Putamen (tissue), 1 donor: ENCODE results near the gene FNIP1.
"Not testable (repeated sequence)": the region's sequence is repeated elsewhere in the genome, so short reads cannot be mapped to it uniquely, and the experiment has no call there.

Experiments used
- DNase-seq: peaks from one replicate; pipeline ENCODE4 v3.0.0-alpha.2; 2016; ENCODE audit warnings: low spot score

The FNIP1 gene

GRCh38 chr5:131796793-131797693, at the start of gene FNIP1:
Gene FNIP1 (minus strand): TSS chr5:131797017. CDS start chr5:131796921, 96 bp downstream.
- DNase-seq: peak; percentile 99

- no peak for DNase-seq
Observed at GRCh38 chr5:131846536-131846935, 49.7 kb upstream of the FNIP1 start.

GRCh38 chr5:131845828-131846227, 49.0 kb upstream of the FNIP1 start:
- no peak for DNase-seq

- DNase-seq: not testable (repeated sequence)
Observed at GRCh38 chr5:131842971-131843370, 46.2 kb upstream of the FNIP1 start.

- not testable (repeated sequence) for DNase-seq
Observed at GRCh38 chr5:131832702-131833101, 35.9 kb upstream of the FNIP1 start.

- no peak for DNase-seq
Observed at GRCh38 chr5:131825404-131826013, 28.7 kb upstream of the FNIP1 start.

- no peak for DNase-seq
Observed at GRCh38 chr5:131824631-131825030, 27.8 kb upstream of the FNIP1 start.

- no peak for DNase-seq
Observed at GRCh38 chr5:131821221-131821620, 24.4 kb upstream of the FNIP1 start.

- no peak for DNase-seq
Observed at GRCh38 chr5:131818001-131818724, 21.3 kb upstream of the FNIP1 start.

- DNase-seq: no peak
Observed at GRCh38 chr5:131814990-131815389, 18.2 kb upstream of the FNIP1 start.

GRCh38 chr5:131812371-131813160, 15.7 kb upstream of the FNIP1 start:
- no peak for DNase-seq

GRCh38 chr5:131810510-131811249, 13.9 kb upstream of the FNIP1 start:
- DNase-seq: peak; percentile 30

GRCh38 chr5:131795879-131796792, 681 bp downstream of the FNIP1 start:
- peak; percentile 69 for DNase-seq

GRCh38 chr5:131795228-131795627, 1.6 kb downstream of the FNIP1 start:
- no peak for DNase-seq

- DNase-seq: no peak
Observed at GRCh38 chr5:131794586-131794985, 2.2 kb downstream of the FNIP1 start.

- no peak for DNase-seq
Observed at GRCh38 chr5:131792896-131793295, 3.9 kb downstream of the FNIP1 start.

- DNase-seq: no peak
Observed at GRCh38 chr5:131791866-131792265, 5.0 kb downstream of the FNIP1 start.

GRCh38 chr5:131790550-131790949, 6.3 kb downstream of the FNIP1 start:
- no peak for DNase-seq

- DNase-seq: no peak
Observed at GRCh38 chr5:131789765-131790164, 7.1 kb downstream of the FNIP1 start.

GRCh38 chr5:131787736-131788135, 9.1 kb downstream of the FNIP1 start:
- no peak for DNase-seq
